Liver (tissue), 9 donors: ENCODE data around the gene MIA3. TPM values are rescaled to one million over a fixed set of nuclear protein-coding genes. Genes with fewer than 3 reads are reported as not detected.

Experiments used
- DNase-seq: peaks from one replicate; pipeline ENCODE4 v3.0.0-alpha.2; 2017; ENCODE audit warnings: low spot score
- H3K27ac ChIP-seq, 2 donors: one replicate each; pipeline ENCODE4 v1.7.0; 2013; ENCODE audit warnings: inconsistent platforms in 2 of 2, low read length in 2 of 2, control low read depth in 1 of 2, low read depth in 1 of 2, mild to moderate bottlenecking in 1 of 2
- H3K27me3 ChIP-seq, 4 donors: one replicate each; pipeline versions ENCODE4 v1.6.1 to v1.7.0; 2013; ENCODE audit warnings: low read length in 3 of 4, inconsistent platforms in 1 of 4, mild to moderate bottlenecking in 1 of 4, moderate library complexity in 1 of 4; ENCODE audit not compliant: control insufficient read depth in 4 of 4, insufficient read depth in 4 of 4
- H3K36me3 ChIP-seq, 4 donors: one replicate each; pipeline versions ENCODE4 v1.6.1 to v1.7.0; 2013; ENCODE audit warnings: low read length in 3 of 4, mild to moderate bottlenecking in 3 of 4, low read depth in 1 of 4, moderate library complexity in 1 of 4; ENCODE audit not compliant: control insufficient read depth in 4 of 4, insufficient read depth in 3 of 4
- H3K4me1 ChIP-seq, 4 donors: one replicate each; pipeline versions ENCODE4 v1.6.1 to v1.7.0; 2013; ENCODE audit warnings: low read length in 3 of 4, mild to moderate bottlenecking in 3 of 4, moderate library complexity in 1 of 4; ENCODE audit not compliant: control insufficient read depth in 4 of 4, insufficient read depth in 4 of 4
- H3K4me3 ChIP-seq, 3 donors: one replicate each; pipeline versions ENCODE4 v1.6.1 to v1.7.0; 2013; ENCODE audit warnings: low read length in 3 of 3, control low read depth in 1 of 3, low read depth in 1 of 3, mild to moderate bottlenecking in 1 of 3
- H3K9ac ChIP-seq, 2 donors: one replicate each; pipeline ENCODE4 v1.7.0; 2013; ENCODE audit warnings: low read length in 2 of 2, mild to moderate bottlenecking in 2 of 2, moderate library complexity in 2 of 2, control low read depth in 1 of 2, low read depth in 1 of 2
- H3K9me3 ChIP-seq, 4 donors: one replicate each; pipeline versions ENCODE4 v1.6.1 to v1.7.0; 2013; ENCODE audit warnings: low read length in 3 of 4; ENCODE audit not compliant: control insufficient read depth in 4 of 4
- ATF3 ChIP-seq: IDR thresholded peaks from 2 replicates; pipeline ENCODE4 v1.6.1; 2016; ENCODE audit warnings: antibody characterized with exemption
- CTCF ChIP-seq: fragments of 150-350 bp; IDR thresholded peaks from 2 replicates; pipeline ENCODE4 v1.5.1; 2017; ENCODE audit warnings: improper control_type of control experiment, low read depth, low read length; ENCODE audit not compliant: missing input control
- EGR1 ChIP-seq, 2 donors: IDR thresholded peaks; 2 replicates each; pipeline ENCODE4 v1.6.1; 2016 to 2018; ENCODE audit warnings: antibody characterized with exemption in 2 of 2, low read depth in 2 of 2
- FOXA1 ChIP-seq: IDR thresholded peaks from 2 replicates; pipeline ENCODE4 v1.6.1; 2016; ENCODE audit warnings: antibody characterized with exemption
- FOXA2 ChIP-seq: IDR thresholded peaks from 2 replicates; pipeline ENCODE4 v1.6.1; 2016; ENCODE audit warnings: antibody characterized with exemption
- GABPA ChIP-seq, 2 donors: IDR thresholded peaks in 1 of 2; conservative IDR thresholded peaks in 1 of 2; 2 replicates each; pipeline ENCODE4 v1.6.1; 2016; ENCODE audit warnings: antibody characterized with exemption in 2 of 2, mild to moderate bottlenecking in 1 of 2, moderate library complexity in 1 of 2
- HNF4A ChIP-seq, 2 donors: conservative IDR thresholded peaks; 2 replicates each; pipeline ENCODE4 v1.6.1; 2016; ENCODE audit warnings: antibody characterized with exemption in 2 of 2, mild to moderate bottlenecking in 2 of 2
- HNF4G ChIP-seq: IDR thresholded peaks from 2 replicates; pipeline ENCODE4 v1.6.1; 2016; ENCODE audit warnings: antibody characterized with exemption
- JUND ChIP-seq, 2 donors: IDR thresholded peaks; 2 replicates each; pipeline ENCODE4 v1.6.1; 2016; ENCODE audit warnings: antibody characterized with exemption in 2 of 2
- MAX ChIP-seq: IDR thresholded peaks from 2 replicates; pipeline ENCODE4 v1.6.1; 2016; ENCODE audit warnings: antibody characterized with exemption
- NR2F2 ChIP-seq: IDR thresholded peaks from 2 replicates; pipeline ENCODE4 v1.6.1; 2016; ENCODE audit warnings: antibody characterized with exemption
- RAD21 ChIP-seq, 2 donors: IDR thresholded peaks; 2 replicates each; pipeline ENCODE4 v1.6.1; 2016; ENCODE audit warnings: antibody characterized with exemption in 2 of 2, mild to moderate bottlenecking in 2 of 2
- REST ChIP-seq: IDR thresholded peaks from 2 replicates; pipeline ENCODE4 v1.6.1; 2016; ENCODE audit warnings: antibody characterized with exemption, mild to moderate bottlenecking
- RXRA ChIP-seq, 2 donors: IDR thresholded peaks; 2 replicates each; pipeline ENCODE4 v1.6.1; 2017 to 2018; ENCODE audit warnings: antibody characterized with exemption in 2 of 2, mild to moderate bottlenecking in 1 of 2
- SP1 ChIP-seq: IDR thresholded peaks from 2 replicates; pipeline ENCODE4 v1.6.1; 2018; ENCODE audit warnings: antibody characterized with exemption, mild to moderate bottlenecking
- TAF1 ChIP-seq: conservative IDR thresholded peaks from 2 replicates; pipeline ENCODE4 v1.6.1; 2016; ENCODE audit warnings: antibody characterized with exemption, mild to moderate bottlenecking
- YY1 ChIP-seq: IDR thresholded peaks from 2 replicates; pipeline ENCODE4 v1.6.1; 2016; ENCODE audit warnings: antibody characterized with exemption, mild to moderate bottlenecking
- ZBTB33 ChIP-seq: IDR thresholded peaks from 2 replicates; pipeline ENCODE4 v1.6.1; 2016; ENCODE audit warnings: antibody characterized with exemption
- WGBS: extraction: QIAGEN DNeasy Blood & Tissue Kit; methylation state at CpG from one replicate; pipeline ENCODE4 v1.1.7; 2013; 5-methylcytosine and 5-hydroxymethylcytosine counted together
- polyA plus RNA-seq, 2 donors: library from polyadenylated mRNA; stranded (reverse) in 1 of 2; unstranded in 1 of 2; fragments of 200-250 nt in 1 of 2; fragments of >200 nt in 1 of 2; fragmentation: Nextera tagmentation in 1 of 2; extraction: Ambion mirVana in 1 of 2; gene quantifications; one replicate each; pipeline versions ENCODE4 v1.2.1 to v1.2.3, GENCODE V29; 2013 to 2015
- total RNA-seq, 2 donors: library from RNA; depleted of rRNA; stranded (reverse); fragments of >200 nt; gene quantifications; one replicate each; pipeline ENCODE4 v1.2.3, GENCODE V29; 2014
- donor health status: healthy.
- donor health status: healthy.
- donor health status: healthy.
- donor health status: healthy.
- donor health status: healthy.

The MIA3 gene
- total and polyA plus RNA-seq, 4 donors: 20.8 to 69.4 (median 32.1) TPM

GRCh38 chr1:222632749-222633148, 14.9 kb downstream of the MIA3 start:
- H3K27ac ChIP-seq: peak overlapping the region; percentile 23 to 32
- 39% methylated on average over 2 of the region's 2 CpGs for WGBS
- no peak for TF ChIP-seq EGR1 (IDR thresholded peaks at IDR 0.05; ENCODE audit: low read depth in 2 of 2)
- peak; percentile 78 for TF ChIP-seq FOXA2
- peak in 1 of 2 donors; percentile 33 for TF ChIP-seq RAD21 (IDR thresholded peaks at IDR 0.05)
- TF ChIP-seq FOXA1: peak; percentile 32
- peak; percentile 32 to 57 for TF ChIP-seq HNF4A (conservative IDR thresholded peaks at IDR 0.05)
- TF ChIP-seq RXRA (IDR thresholded peaks at IDR 0.05): peak in 1 of 2 donors; percentile 24
- no peak for TF ChIP-seq ZBTB33
- no peak for TF ChIP-seq HNF4G
- H3K4me1 ChIP-seq: peaks cover 0 to 23% (median 15%) of the 10 kb centered on the region in 4 donors
- no peaks in the 10 kb centered on the region for H3K27me3 ChIP-seq
- DNase-seq: no peak
- H3K4me3 ChIP-seq: no peak overlapping the region
- no peak overlapping the region for H3K9ac ChIP-seq
- H3K36me3 ChIP-seq: peaks cover 2 to 33% (median 25%) of the 10 kb centered on the region in 4 donors
- no peaks in the 10 kb centered on the region for H3K9me3 ChIP-seq

- peaks cover 0 to 25% (median 16%) of the 10 kb centered on the region in 4 donors for H3K36me3 ChIP-seq
Measured at GRCh38 chr1:222634180-222635013, 16.5 kb downstream of the MIA3 start.

More at GRCh38 chr1:222634180-222635013, 16.5 kb downstream of the MIA3 start:
- no peak overlapping the region for H3K9ac ChIP-seq
- H3K27ac ChIP-seq: peak overlapping the region in 1 of 2 donors; percentile 13
- no peaks in the 10 kb centered on the region for H3K27me3 ChIP-seq
- H3K4me1 ChIP-seq: peaks cover 0 to 23% (median 15%) of the 10 kb centered on the region in 4 donors
- TF ChIP-seq SP1 (no peak), MAX (peak; percentile 41), YY1 (no peak), GABPA (IDR thresholded peaks at IDR 0.05 in 1 of 2, conservative IDR thresholded peaks at IDR 0.05 in 1 of 2) (no peak), CTCF (peak; percentile 90), HNF4A (conservative IDR thresholded peaks at IDR 0.05) (peak in 1 of 2 donors; percentile 4), FOXA1 (no peak), JUND (IDR thresholded peaks at IDR 0.05) (no peak), TAF1 (no peak), ATF3 (no peak), NR2F2 (no peak), HNF4G (no peak), REST (no peak), EGR1 (IDR thresholded peaks at IDR 0.05; ENCODE audit: low read depth in 2 of 2) (no peak), FOXA2 (no peak), ZBTB33 (no peak), RXRA (IDR thresholded peaks at IDR 0.05) (no peak), RAD21 (IDR thresholded peaks at IDR 0.05) (peak; percentile 96 to 97)
- peak; percentile 68 for DNase-seq
- 47% methylated on average over 7 of the region's 7 CpGs for WGBS
- H3K4me3 ChIP-seq: no peak overlapping the region
- no peaks in the 10 kb centered on the region for H3K9me3 ChIP-seq
